SHP77 (cell line): ENCODE measurements around the gene KCNJ12.

Experiments
- DNase-seq, 2 experiments: peaks; one replicate each; lab custom pipeline; 2025; lab: John Stamatoyannopoulos, UW

The KCNJ12 gene

GRCh38 chr17:21368545-21369246 lies 7.5 kb upstream of the KCNJ12 start:
- DNase-seq = no peak

DNA sequence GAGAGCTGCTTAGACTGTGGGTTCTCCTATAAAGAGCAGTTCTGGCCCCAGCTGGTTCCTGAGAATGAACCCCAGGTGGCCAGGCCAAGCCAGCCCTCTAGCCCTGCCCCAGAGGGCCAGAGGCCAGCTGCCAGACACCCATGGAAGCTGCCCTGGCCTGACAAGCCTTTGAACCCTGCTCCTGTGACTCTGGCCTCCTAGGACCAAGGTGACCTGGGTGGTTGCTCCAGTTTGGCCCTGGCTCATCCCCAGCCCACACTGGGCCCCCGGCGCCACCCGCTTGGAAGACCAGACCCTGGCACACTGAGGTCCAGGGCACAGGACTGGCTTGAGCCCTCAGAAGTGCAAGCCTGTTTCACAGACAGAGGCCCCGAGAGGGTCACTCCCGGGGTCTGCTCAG lies 6.8 kb upstream of the KCNJ12 start:
- no peak for DNase-seq

GRCh38 chr17:21370430-21370829 lies 5.7 kb upstream of the KCNJ12 start:
- no peak for DNase-seq

GRCh38 chr17:21371511-21372081 lies 4.6 kb upstream of the KCNJ12 start:
- DNase-seq = no peak

GRCh38 chr17:21372256-21372954 lies 3.8 kb upstream of the KCNJ12 start:
- DNase-seq = no peak

DNA sequence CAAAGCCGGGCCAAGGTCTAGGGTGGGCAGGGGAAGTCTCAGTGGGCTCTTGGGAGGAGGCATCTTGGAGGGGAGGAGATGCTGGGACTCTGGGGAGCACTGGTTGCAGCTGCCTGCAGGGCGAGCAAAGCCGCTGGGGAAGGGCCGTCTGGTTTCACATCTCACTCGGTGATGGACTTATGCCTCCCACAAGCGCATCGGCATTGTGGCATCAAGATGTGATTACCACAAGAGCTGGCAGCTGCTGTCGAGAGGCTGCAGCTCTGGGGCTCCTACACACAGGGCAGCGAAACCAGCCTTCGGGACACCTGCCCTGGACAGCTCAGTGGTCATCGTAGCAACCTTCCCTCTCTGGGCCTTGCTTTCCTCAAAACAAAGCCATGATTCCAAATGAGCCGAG lies 3.1 kb upstream of the KCNJ12 start:
- DNase-seq = peak; percentile 52 to 57

- no peak for DNase-seq
Measured at GRCh38 chr17:21373696-21374440, 2.3 kb upstream of the KCNJ12 start.

GRCh38 chr17:21374441-21375161 lies 1.6 kb upstream of the KCNJ12 start:
- DNase-seq = no peak

- no peak for DNase-seq
Measured at GRCh38 chr17:21375162-21375560, 996 bp upstream of the KCNJ12 start.

DNA sequence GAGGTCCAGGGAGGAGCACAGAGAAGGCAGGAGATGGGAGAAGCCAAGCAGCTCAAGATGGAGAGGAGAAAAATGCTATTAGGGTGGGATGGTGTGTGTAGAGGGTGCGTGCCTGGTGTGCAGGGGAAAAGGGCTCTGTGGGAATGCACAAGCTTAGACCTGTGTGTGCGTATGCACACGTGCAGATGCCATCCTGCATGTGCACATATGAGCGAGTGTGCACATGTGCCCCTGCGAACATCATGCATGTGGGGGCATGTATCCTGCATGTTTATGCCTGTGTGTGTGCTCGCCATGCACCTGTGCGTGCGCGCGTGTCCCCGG lies 438 bp upstream of the KCNJ12 start:
- no peak for DNase-seq

GRCh38 chr17:21376759-21377690 lies 868 bp downstream of the KCNJ12 start:
- DNase-seq = no peak

DNA sequence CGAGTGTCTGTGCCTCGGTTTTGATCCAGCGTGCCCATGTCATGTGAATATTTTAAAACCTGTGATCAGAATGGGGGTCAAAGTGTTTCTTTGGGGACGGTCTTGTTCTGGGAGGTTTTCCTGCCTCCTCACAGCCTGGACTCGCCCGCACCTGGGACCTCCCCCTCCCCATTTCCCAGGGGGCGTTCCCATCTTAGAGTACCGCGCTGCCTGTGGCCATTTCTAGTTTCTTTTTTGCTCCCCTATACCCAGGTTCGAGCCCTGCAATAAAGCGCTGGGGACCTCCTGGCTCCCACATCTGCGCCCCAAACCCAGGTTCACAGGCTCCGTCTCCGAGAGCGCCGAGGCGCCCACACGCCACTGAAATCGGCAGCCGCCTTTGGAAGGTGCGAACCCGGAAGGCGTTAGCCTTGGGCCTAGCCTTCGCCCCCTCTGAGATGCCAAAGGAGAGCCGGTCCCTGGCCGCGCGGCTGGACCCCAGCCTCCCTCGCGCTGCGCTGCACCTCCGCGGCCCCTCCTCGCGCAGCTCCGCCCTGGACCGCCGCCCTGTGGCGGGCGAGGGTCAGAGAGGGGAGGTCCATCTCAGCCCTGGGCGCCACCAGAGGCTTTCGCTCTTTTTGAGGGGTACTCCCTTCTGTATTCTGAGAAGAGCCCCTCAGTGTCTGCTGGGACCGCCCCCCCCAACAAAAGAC lies 1.7 kb downstream of the KCNJ12 start:
- DNase-seq = no peak

GRCh38 chr17:21378553-21378952 lies 2.4 kb downstream of the KCNJ12 start:
- DNase-seq = no peak

GRCh38 chr17:21379080-21379711 lies 3.0 kb downstream of the KCNJ12 start:
- DNase-seq = peak; percentile 56 to 87

GRCh38 chr17:21380659-21381058 lies 4.5 kb downstream of the KCNJ12 start:
- no peak for DNase-seq

- peak; percentile 58 to 66 for DNase-seq
Measured at GRCh38 chr17:21381076-21381706, 5.0 kb downstream of the KCNJ12 start.

GRCh38 chr17:21382560-21383495 lies 6.7 kb downstream of the KCNJ12 start:
- DNase-seq = peak; percentile 44 to 53

GRCh38 chr17:21385281-21385845 lies 9.2 kb downstream of the KCNJ12 start:
- DNase-seq = no peak
